Activated CD8-positive, alpha-beta memory T cell treated with anti-CD3 and anti-CD28 coated beads for 24 hours (primary cell): ENCODE data around the gene ARL17B.
A peak's percentile ranks its signal among the peaks of the same experiment; 100 is the strongest.
"Not testable (repeated sequence)": the region's sequence is repeated elsewhere in the genome, so short reads cannot be mapped to it uniquely, and the experiment has no call there.

Source experiments
- DNase-seq: peaks from one replicate; pipeline ENCODE4 v3.0.0-alpha.2; 2020

The ARL17B gene

DNA sequence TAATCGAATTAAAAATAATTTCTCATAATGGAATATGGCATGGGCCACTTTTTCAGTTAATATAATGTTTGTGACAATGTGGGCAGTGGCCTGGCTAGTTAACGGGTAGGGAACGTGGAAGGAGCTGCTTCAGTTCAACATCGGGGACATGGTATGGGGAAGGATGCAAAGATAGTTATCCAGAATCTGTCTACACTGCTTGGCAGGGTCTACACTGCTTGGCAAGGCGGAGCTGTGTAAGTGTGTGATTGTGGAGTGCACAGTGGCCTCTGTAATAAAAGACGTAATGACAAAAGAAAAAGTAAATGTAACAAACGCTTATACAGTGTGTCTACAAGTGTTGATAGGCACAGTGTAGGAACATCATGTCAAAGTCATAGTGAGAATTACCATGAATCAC lies 74.0 kb downstream of the ARL17B start:
- not testable (repeated sequence) for DNase-seq

- not testable (repeated sequence) for DNase-seq
These were observed 74.8 kb downstream of the ARL17B start for GRCh38 chr17:46286764-46287221.

DNA sequence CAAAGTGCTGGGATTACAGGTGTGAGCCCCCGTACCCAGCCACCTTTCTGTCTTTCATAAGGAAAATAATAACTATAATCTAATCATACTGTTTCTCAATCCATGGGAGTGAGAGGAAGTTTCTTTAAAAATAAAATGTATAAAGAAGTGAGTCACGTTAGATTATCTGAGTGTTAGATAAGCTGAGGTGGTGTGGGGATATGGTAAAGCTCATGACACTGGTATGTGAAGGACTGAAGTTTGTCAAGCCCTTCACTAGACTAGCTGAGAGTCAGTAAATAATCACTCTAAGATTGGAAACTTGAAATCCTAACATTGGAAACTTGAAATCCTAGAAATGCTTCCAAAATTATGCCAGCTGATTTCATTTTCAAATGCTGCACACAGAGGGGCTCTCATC lies 76.1 kb downstream of the ARL17B start:
- not testable (repeated sequence) for DNase-seq

DNA sequence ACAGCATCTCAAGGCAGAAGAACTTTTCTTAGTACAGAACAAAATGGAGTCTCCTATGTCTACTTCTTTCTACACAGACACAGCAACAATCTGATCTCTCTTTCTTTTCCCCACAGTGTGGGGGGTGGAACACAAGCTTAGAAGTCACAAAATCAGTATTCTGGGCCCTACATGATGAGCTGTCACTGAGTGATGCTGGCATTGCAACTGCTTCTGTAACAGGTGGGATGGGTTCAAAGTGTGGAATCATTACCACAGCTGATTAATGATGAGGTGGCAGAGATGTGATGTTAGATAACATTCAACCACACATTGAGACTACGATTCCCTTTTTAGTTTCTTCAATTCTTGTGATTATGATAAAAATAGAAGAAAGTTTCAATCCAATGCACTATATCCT lies 77.1 kb downstream of the ARL17B start:
- not testable (repeated sequence) for DNase-seq

GRCh38 chr17:46282635-46283034 lies 78.9 kb downstream of the ARL17B start:
- DNase-seq, result not testable (repeated sequence)

- DNase-seq, result not testable (repeated sequence)
These were observed 80.2 kb downstream of the ARL17B start for GRCh38 chr17:46281336-46281735.

DNA sequence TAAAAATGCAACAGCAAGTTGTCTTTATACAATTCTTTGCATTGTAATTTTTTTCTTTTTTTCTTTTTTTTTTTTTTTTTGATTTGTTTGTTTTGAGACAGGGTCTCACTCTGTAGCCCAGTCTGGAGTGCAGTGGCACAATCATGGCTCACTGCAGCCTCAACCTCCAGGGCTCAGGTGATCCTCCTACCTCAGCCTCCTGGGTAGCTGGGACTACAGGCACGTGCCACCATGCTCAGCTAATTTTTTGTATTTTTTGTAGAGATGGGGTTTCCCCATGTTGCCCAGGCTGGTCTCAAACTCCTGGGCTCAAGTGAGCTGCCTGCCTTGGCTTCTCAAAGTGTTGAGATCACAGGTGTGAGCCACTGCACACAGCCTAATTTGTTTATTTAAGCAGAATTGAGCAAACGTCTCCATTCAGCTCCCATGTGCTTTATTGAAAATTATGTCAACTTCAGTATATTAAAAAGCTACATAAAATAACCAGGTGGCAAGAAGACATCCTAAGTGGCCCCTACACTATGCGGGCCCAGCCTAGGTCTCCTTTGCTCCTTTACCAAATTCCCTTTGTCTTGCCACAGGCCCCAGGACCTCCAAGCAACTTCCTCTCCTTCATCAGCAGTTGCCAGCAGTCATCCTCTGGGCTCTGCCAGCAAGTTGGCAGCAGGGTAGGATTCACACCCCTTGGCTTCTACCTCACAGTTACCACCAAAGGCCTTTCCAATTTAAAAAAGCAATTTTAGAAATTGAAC lies 84.7 kb downstream of the ARL17B start:
- not testable (repeated sequence) for DNase-seq

GRCh38 chr17:46274238-46274637 lies 87.3 kb downstream of the ARL17B start:
- no peak for DNase-seq

DNA sequence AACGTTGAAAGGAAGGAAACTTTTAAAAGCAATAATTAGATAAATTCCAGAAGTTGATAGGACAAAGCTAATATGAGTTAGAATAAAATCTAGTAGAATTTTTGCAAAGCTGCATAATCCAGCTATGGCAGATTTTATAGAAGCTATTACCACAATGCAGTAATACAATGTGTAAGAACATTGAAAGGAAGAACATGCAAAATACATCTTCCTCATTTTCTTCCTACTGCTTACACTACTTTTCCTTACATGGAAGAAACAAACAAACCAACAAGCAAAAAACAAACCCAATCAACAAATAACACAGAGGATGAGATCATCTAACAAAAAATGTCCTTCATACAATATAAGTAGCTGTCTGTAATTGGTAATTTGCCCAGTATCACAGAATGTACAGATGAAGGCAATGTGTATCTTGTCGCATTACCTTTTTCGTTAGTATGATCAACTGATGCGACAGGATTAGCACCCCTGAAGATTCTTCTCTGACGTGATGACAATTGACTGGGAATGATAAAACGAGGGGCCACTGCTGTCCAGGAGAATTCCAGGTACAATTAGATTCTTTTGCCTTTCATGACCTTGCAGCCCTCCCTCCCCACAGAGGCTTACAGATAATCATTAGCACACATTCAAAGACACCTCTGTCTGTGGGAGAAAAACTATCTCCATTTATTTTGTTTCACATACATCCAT lies 87.9 kb downstream of the ARL17B start:
- DNase-seq, result no peak

GRCh38 chr17:46270032-46270431 lies 91.5 kb downstream of the ARL17B start:
- DNase-seq, result no peak

- peak; percentile 92 for DNase-seq
These were observed 94.7 kb downstream of the ARL17B start for GRCh38 chr17:46266656-46267544.

- DNase-seq, result not testable (repeated sequence)
These were observed 95.4 kb downstream of the ARL17B start for GRCh38 chr17:46266063-46266655.

DNA sequence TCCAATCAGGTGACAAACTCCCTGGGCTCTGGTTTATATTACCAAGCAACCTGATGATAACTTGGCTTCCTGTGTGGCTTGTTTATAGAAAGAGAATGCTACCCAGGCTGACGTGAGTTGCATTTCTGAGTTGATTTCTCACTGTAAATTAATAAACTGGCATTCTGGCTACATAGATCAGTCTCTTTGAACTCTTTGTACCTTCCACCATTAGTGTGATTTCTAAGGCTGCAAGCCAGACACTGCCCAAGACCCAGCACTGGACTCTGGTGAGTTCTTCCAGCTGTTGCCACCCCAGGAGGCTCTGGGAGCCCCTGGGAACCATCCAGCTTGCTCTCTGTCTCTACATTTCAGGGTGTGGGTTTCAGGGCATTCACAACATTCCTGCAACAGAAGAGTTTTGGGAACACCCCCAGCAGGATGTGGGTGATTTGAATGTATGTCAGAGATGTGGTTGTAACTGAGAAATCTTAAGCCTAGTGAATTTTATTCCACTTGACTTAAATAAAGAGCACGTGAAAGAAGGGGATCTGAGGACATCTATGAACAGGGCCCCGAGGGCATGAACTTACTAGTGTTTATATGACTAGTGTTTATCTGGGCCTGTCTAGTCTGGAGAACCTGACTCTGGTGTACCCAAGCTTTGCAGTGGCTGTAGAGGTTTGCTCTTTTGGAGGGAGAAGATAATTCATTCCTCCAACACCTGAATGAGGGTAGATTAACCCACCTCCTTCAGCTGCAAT lies 96.9 kb downstream of the ARL17B start:
- no peak for DNase-seq

GRCh38 chr17:46262271-46262670 lies 99.3 kb downstream of the ARL17B start:
- no peak for DNase-seq

- not testable (repeated sequence) for DNase-seq
These were observed 101.5 kb downstream of the ARL17B start for GRCh38 chr17:46259845-46260661.

- DNase-seq, result not testable (repeated sequence)
These were observed 105.2 kb downstream of the ARL17B start for GRCh38 chr17:46256369-46256768.

GRCh38 chr17:46254215-46254614 lies 107.4 kb downstream of the ARL17B start:
- DNase-seq, result not testable (repeated sequence)

- peak; percentile 87 for DNase-seq
These were observed 107.8 kb downstream of the ARL17B start for GRCh38 chr17:46253722-46254121.

DNA sequence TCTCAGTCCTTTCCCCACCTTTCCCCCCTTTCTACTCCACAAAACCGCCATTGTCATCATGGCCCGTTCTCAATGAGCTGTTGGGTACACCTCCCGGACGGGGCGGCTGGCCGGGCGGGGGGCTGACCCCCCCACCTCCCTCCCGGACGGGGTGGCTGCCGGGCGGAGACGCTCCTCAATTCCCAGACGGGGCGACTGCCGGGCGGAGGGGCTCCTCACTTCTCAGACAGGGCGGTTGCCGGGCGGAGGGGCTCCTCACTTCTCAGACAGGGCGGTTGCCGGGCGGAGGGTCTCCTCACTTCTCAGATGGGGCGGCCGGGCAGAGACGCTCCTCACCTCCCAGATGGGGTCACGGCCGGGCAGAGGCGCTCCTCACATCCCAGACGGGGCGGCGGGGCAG lies 108.8 kb downstream of the ARL17B start:
- DNase-seq, result not testable (repeated sequence)

DNA sequence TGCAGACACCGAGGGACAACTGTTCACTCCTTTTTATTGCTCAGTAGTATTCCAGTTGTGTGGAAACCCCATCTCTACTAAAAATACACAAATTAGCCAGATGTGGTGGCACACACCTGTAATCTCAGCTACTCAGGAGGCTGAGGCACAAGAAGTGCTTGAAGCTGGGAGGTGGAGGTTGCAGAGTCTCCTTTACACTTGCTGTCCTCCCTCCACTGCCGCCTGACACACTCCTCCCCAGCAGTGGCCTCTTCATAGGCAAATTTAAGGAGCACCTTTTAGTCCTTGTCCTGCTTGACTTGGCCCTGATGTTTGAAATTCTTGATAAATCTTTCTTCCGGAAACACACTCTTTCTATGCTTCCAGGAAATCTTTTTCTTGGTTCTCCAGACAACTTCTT lies 112.4 kb downstream of the ARL17B start:
- DNase-seq, result not testable (repeated sequence)
